GM18868 (cell line): ENCODE data around the gene MAGI1.
A peak's percentile ranks its signal among the peaks of the same experiment; 100 is the strongest.

ENCODE experiments used
- ATAC-seq: cut with Tn5 transposase; IDR thresholded peaks from one replicate; pipeline ENCODE4 v1.9.1; 2021; ENCODE audit warnings: mild to moderate bottlenecking, moderate library complexity; ENCODE audit not compliant: unreplicated experiment

Gene MAGI1

DNA sequence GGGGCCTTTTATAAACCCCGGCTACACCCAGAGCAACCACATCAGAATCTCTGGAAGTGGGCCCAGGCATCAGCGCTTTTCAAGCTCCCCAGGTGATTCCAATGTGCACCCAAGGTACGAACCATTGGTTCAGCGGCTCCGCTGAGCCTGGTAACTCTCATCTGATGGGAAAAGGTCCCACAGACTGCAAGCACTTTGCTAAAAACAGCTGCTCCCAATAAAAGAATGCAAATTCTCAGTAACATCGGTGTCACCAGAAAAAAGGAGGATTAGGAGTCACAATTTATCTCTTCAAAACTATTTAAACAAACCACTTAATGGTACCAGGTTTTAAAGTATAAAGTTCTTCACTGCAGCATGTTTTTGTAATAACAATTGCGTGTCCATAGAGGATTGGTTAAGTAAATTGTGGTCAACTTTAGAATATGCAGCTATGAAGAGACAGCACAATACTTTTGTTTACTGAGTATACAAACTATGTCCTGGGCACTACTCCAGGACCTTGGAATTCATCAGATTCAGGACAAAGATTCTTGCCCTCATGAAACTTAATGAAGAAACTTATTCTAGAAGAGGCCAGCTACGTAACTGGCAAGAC is 690.2 kb downstream of the MAGI1 start:
- ATAC-seq = no peak

DNA sequence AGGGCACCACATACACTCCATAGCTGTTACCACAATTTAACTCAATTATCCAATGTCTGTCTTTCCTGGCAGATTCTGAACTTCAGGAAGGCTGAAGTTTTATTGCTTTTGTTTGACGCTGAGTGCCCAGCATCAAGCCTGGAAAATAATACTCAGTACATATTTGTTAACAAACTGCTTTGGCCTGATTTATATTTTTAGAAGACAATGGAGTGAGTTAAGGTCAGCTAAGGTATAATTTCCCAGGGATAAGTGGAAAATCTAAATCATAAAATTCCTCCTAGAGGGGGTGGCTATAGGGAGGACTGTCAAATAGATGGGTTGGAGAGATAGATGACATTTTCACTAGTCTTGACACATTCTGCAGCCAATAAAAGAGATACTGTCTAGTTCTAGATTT is 691.6 kb downstream of the MAGI1 start:
- ATAC-seq = no peak

DNA sequence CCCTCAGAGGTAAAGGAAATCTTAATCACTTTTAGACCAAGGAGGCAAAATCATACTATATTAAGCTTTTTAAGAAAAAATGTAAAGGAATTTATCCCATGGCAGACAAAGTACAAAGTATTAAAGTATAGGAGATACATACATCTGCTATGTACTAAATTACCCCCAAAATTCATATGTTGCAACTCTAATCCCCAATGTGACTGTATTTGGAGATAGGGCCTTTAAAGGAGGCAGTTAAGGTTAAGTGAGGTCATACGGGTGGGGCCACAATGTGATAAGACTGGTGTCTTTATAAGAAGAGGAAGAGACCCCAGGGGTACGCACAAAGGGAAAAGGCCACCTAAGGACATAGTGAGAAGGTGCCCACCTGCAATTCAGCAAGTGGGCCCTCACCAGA is 693.9 kb downstream of the MAGI1 start:
- no peak for ATAC-seq

DNA sequence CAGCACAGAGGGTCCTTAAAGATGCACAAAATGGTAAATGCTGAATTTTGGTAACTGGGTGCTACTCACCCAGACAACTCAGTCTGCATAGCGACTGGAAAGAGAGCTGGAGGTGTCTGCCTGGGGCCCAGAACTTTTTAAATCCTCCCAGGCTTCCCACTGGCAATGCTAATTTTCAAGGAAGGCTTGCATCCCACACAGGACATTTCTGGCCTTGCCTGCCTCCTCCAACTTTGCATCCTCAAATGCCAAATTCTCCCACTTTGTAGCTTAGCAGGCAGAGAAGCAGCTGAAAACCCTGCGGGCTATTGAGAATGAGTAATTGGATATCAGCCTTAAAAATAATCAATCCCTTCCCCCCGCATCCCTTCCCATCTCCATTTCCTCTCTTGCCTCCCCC is 694.3 kb downstream of the MAGI1 start:
- ATAC-seq = no peak

DNA sequence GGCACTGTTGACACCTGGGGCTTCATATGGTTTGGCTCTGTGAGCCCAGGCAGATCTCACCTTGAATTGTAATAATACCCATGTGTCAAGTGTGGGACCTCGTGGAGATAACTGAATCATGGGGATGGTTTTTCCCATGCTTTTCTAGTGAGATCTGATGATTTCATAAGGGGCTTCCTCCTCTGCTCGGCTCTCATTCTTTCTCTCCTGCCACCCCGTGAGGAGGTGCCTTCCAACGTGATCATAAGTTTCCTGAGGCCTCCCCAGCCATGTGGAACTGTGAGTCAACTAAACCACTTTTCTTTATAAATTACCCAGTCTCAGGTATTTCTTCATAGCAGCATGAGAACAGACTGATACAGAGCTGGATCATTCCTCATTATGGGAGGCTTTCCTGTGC is 695.0 kb downstream of the MAGI1 start:
- ATAC-seq = no peak

DNA sequence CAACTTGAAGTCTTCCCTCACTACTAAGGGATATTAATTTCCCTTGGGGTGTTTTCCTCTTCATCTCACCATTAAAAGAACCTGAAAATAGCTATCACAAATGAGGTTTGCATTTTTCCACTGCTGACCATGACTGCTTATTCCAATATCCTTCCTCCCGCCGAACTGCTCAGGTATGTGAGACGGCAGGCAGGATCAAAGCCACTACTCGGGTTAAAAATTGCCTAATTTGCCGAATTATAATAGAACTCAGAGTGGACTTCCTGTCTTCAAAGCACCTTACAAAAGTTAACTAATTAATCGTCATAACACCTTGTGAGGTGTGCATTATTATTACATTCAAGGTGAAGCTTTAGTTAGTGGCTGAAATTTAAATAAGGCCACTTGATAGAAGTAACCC is 695.7 kb downstream of the MAGI1 start:
- no peak for ATAC-seq

DNA sequence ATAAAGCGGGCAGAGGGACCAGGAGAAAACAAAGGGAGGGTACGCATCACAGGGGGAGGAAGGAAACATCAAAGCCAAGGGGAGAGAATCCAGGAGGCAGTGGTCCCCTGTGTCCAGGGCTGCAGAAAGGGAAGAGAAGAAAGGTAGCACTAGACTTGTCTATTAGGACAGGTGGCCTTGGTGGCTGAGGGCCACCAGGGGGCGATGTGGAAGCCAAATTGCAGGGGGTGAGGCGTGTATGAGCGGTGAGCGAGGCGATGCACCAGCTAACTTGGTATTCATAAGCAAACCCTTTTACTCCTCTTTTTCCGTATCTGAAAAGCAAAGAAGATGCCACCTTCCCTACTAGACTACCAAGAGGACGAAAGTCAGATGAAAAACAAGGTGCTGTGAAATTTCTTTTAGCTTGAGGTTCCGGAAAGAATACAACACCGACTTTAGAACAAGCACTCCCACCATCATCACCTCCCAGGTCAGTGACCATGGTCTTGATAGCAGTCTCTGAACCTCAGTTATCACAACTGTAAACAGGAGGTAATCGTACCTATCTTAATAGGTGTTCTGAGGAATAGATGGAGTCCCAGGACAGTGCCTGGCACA is 696.5 kb downstream of the MAGI1 start:
- peak; percentile 93 for ATAC-seq

DNA sequence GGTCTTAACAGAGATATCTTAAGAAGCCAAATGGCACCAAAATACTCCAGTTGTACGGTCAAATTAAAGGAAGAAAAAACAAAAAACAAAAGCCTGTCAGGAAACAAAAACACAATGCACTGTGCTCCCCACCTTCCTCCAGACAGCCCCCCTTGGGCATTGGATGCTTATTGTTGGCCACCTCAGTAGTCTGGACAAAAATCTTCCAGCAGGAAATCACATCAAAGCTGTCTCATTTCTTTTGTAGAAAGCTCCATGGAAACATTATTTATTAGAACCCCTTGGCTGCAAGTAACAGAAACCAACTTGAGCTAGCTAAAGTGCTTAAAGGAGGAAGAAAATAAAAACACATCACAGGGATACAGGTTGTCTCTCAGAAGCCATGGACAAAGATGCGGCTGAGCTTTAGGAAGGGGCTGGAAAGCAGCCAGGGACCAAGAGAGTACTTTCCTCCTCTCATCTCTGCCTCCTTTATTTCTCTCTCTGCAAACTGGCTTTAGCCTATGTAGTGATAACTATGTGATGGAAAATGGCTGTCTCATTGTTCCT is 699.5 kb downstream of the MAGI1 start:
- ATAC-seq = no peak

DNA sequence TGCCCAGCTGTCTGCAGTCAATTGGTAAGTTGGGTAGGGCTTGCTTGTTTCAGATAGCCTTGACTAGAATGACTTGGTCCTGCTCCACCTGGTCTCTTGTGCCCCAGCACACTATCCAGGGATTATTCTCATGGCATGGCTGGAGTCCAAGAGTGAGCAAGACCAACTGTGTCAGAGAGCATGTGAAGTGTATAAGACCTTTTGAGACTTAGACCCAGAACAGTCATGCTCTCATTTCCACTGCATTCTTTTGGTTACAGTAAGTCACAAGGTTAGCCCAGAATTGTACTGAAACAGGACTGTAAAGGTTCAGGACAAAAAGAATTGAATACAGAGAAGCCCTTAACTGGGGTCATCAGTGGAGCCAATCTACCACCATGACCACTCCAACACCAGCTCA is 700.1 kb downstream of the MAGI1 start:
- ATAC-seq = no peak

DNA sequence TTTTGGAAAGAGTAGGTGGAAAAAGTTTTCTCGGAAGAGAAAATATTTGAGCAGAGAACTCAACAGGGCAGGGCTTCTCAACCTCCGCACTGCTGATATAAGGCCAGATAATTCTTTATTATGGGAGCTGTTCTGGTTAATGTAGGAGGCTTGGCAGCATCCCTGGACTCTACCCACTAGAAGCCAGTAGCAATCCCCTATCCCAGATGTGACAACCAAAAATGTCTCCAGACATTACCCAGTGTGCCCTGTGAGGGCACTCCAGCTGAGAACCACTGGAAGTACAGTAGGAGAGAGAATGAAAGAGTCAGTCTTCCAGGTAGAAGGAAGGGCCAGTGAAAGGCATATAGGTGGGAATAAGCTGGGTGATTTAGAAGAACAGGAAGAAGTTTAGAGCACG is 703.1 kb downstream of the MAGI1 start:
- ATAC-seq = no peak

DNA sequence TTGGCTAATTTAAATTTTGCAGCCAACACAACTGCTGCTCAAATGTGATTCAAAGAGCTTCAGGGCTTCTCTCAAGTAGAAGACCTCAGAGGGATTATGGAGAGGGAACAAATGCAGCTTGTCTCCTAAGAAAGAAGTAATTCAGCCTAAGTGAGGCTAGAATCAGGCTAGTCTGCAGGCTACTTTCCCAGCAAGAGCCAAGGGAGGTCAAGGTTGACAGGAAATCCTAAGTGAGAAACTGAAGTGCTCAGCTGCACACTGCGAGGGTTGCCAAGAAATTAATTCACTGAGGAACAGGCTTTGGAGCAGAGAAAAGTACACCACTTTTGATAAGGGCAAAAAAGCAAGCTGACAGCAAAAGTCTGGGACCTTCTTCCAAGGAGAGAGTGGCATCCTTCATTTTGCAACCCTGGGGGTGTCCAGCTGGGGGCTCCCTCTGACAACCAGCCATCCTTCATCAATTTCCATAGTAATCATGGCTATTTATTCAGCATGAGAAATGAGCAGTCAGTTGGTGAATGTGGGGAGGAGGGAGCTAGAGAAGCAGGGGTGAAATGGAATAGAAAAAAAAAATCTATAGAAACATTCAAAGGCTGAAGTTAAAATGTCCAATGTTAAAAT is 704.6 kb downstream of the MAGI1 start:
- ATAC-seq = no peak

DNA sequence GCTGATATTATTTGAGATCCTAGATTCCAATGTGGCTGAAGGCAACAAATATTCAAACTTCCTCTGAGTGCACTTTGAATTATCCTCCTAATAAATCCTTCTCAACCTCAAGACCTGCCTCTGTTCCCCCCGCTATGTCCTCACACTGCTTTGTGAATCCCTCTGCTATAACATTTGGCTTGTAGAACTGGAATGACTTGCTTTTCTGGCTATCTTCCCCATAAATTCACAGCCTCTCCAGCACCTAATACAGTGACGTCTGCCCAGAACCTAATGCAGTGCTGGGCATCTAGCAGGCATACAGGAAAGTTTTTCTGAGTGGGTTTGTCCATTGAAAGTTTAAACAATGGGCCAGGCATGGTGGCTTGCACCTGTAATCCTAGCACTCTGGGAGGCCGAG is 707.0 kb downstream of the MAGI1 start:
- ATAC-seq = no peak

DNA sequence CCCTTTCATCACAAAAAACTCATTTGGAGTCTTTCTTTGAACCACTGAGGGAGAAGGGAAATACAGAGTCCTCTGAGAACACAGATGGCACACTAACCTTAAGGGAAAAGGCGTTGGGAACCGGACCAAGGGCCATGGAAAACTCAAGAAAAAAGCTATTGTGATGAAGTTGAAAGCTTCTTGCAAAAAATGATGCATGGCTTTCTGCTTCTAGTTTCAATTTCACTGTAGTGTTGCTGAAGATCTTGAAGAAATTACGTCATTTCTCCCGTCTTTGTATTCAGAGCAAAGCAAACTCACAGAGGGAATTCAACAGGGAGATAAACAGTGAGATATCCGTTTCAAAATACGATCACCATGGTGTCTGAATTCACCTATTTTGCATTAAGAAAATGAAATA is 708.6 kb downstream of the MAGI1 start:
- ATAC-seq = no peak

DNA sequence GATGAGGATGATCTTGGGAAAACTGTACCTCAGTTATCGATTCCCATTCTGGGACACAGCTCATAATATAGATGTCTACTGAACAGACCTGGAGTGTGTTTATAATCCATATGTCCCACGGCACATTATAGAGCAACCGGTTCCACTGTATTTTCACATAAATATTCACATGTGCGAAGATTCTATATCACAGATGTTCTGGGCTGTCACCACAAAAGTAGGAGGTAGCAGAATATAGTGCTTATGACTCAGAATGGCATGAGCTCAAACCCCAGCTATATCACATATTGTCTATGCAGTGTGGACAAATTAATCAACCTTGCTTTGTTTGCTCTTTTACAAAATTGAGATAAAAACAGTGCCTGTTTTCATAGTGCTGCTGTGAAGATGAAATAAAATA is 710.6 kb downstream of the MAGI1 start:
- ATAC-seq = no peak

DNA sequence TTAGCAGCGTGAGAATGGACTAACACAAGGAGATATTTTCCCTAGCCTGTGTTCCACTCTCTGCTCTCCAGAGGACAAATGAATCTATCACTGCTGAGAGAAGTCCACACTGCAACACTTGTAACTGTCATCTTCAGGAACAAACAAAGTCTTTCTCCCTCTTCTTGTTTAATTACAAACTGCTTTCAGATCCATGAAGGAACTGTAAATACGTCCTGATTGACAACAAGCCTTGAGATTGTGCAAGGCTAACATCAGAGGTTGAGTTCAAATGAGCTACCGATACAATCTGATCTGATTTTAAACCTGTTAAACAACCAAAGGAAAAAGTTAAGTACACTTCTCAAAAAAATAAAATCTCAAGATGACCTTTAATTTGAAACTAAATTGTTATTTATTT is 712.1 kb downstream of the MAGI1 start:
- ATAC-seq = no peak

DNA sequence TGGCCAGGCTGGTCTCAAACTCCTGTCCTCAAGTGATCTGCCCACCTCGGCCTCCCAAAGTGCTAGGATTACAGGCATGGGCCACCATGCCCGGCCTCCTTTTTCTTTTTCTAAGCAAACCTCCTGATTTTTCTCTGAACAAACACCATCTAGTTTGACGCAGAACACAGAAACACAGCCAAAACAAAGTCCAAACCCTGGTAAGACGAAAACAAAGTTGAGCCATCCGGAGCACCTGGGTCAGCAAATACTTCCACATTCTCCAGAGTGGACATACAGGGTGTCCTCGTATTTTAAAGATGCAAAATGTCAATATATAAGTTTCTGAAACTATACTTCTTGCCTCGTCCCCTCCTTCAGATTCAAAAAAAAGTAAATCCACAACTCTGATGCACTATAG is 715.8 kb downstream of the MAGI1 start:
- no peak for ATAC-seq

DNA sequence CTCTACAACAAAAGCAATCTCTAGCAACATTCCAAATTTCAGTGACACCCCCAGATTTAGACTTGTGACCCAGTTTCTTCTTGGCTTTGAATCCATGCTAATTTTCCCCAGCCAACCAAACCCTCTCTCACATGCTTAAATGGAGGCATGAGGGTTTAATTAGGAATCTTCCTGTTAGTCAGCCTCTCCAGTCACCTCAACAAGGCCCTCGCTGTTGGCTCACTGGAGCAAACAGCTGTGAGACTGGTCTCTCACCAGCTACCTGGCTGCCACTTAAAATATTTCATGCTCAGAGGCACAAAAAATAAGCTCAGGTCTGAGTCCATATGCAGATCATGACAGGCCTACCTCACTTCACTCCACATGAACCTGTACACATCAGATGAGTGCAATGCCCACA is 720.5 kb downstream of the MAGI1 start:
- no peak for ATAC-seq

DNA sequence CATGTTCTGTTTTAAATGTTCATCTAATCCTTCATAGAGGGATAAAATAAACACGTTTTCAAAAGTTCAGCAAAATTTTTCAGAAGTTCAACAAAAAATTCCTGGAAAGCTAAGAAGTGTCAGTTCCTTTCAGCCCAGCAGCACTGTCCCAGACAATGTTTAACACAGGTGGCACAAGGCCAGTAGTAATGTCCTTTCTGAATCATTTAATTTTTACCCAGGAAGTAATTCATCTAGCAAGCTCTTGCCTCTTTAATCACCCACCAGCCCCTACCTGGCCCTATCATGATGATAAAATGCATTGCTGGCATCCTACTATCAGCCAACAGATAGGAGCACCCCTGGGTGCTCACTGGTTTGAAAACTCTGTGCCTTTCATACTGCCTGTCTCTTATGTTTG is 723.8 kb downstream of the MAGI1 start:
- no peak for ATAC-seq

DNA sequence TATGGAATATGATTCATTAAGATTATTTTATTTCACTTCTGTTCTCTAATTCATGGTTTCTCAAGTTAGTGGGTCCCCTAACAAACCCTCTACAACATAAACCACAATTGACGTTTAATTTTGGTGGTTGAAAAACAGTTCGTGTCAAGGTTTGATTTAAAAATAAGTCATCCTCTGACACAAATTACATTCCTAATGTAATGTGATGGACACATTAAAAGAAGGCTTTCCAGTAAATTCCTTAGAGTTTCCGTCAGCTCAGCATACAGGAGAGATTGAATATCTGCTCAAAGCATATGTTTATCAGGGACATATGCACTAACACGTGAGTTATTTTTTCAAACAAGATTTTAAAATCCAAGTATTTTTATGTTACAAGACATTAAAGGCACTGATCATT is 724.4 kb downstream of the MAGI1 start:
- ATAC-seq = no peak

DNA sequence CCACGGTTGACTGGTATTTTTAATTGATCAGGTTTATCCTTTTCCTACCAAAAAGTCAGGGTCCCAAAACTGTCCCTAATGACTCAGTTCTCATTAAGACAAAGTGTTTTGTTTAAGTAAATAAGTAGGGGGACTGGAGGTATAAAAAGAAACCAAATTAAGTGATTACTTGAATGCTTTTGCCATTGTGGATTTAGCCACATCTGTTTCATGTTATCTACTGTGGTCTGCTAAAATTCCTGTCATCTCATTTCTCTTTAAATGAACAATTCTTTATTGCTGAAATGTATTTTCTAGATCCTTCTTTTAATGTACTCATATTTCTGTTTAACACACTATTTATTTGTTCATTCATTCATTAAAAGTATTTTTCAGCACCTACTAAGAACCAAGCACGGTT is 725.1 kb downstream of the MAGI1 start:
- no peak for ATAC-seq

DNA sequence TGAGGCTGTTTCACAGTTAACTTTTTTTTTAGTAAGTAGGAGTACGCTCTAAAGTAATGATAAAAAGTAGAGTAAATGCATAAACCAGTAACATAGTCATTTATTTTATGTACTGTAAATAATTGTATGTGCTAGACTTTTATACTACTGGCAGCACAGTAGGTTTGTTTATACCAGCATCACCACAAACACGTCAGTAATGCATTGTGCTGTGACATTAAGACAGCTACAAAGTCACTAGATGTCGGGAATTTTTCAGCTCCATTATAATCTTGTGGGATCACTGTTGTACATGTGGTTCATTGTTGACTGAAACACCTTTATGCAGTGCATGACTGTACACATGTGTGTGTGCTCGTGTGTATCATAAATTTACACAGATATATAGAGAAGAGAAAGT is 732.9 kb downstream of the MAGI1 start:
- ATAC-seq = no peak
